ENCODE measurements around the gene FNBP1.

The FNBP1 gene

DNA sequence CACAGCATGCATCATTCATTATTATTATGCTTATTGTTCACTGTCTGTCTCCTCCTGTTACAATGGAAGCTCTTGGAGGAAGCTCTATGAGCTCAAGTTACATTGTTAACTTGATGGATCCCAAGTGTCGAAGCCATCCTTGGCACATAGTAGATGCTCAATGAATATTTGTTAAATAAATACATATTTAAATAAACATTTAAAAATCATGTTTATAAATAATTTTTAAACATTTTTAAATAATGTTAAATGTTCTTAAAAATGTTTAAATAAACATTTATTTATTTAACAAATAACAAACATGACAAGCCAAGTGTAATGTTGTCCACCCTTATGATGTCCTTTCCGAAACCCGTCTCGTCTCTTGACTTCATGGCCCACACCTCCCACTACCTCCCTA lies 138.3 kb downstream of the FNBP1 start:
- H3K4me1 ChIP-seq (ENCODE audit: control insufficient read depth, low read length), result no peaks in the 10 kb centered on the region
- H3K9me3 ChIP-seq (ENCODE audit: control insufficient read depth, insufficient read depth, low read length), result no peaks in the 10 kb centered on the region
- no peaks in the 10 kb centered on the region for H3K27me3 ChIP-seq (ENCODE audit: control insufficient read depth, low read length)
- no peak overlapping the region for H3K4me3 ChIP-seq (ENCODE audit: low read length)
- H3K36me3 ChIP-seq (ENCODE audit: control insufficient read depth, low read length), result peaks cover 65% of the 10 kb centered on the region
- no peaks in the 10 kb centered on the region for H3K9me2 ChIP-seq (replicated peaks; ENCODE audit: control insufficient read depth, low read length)
- H4K20me1 ChIP-seq (ENCODE audit: control insufficient read depth, insufficient read depth, low read depth, low read length), result no peaks in the 10 kb centered on the region
- no peaks in the 10 kb centered on the region for H3K79me2 ChIP-seq (ENCODE audit: control insufficient read depth, low read length)
- H3K4me2 ChIP-seq (ENCODE audit: low read length), result no peak overlapping the region
- no peak overlapping the region for H3K27ac ChIP-seq (ENCODE audit: low read depth, low read length)
- no peaks in the 10 kb centered on the region for H3F3A ChIP-seq (ENCODE audit: control insufficient read depth, insufficient read depth)
- TF ChIP-seq, protein P1, sequence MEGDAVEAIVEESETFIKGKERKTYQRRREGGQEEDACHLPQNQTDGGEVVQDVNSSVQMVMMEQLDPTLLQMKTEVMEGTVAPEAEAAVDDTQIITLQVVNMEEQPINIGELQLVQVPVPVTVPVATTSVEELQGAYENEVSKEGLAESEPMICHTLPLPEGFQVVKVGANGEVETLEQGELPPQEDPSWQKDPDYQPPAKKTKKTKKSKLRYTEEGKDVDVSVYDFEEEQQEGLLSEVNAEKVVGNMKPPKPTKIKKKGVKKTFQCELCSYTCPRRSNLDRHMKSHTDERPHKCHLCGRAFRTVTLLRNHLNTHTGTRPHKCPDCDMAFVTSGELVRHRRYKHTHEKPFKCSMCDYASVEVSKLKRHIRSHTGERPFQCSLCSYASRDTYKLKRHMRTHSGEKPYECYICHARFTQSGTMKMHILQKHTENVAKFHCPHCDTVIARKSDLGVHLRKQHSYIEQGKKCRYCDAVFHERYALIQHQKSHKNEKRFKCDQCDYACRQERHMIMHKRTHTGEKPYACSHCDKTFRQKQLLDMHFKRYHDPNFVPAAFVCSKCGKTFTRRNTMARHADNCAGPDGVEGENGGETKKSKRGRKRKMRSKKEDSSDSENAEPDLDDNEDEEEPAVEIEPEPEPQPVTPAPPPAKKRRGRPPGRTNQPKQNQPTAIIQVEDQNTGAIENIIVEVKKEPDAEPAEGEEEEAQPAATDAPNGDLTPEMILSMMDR (IDR thresholded peaks at IDR 0.05; ENCODE audit: low read depth, low read length, poor library complexity, severe bottlenecking), result no peak
- TF ChIP-seq EZH2phosphoT487 (IDR thresholded peaks at IDR 0.05; ENCODE audit: borderline replicate concordance, low read length), result no peak

DNA sequence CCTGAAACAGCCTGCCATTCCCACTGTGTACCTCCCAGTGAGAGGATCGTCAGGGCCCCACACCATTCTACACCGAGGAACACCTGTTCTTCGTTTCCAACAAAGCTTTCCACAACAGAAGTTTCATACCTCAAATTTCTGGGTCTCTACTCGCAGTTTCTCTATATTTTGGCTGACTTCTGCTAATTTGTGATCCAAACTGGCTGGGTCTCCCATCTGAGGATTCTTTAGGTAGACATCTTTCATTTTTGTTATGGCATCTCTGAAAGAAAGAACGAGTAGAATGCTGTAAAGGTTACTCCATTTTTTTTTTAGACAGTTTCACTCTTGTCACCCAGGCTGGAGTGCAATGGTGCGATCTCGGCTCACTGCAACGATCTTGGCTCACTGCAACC lies 140.3 kb downstream of the FNBP1 start:
- no peaks in the 10 kb centered on the region for H3K4me1 ChIP-seq (ENCODE audit: control insufficient read depth, low read length)
- H3K9me2 ChIP-seq (replicated peaks; ENCODE audit: control insufficient read depth, low read length), result no peaks in the 10 kb centered on the region
- no peaks in the 10 kb centered on the region for H3F3A ChIP-seq (ENCODE audit: control insufficient read depth, insufficient read depth)
- no peaks in the 10 kb centered on the region for H4K20me1 ChIP-seq (ENCODE audit: control insufficient read depth, insufficient read depth, low read depth, low read length)
- H3K27ac ChIP-seq (ENCODE audit: low read depth, low read length), result no peak overlapping the region
- H3K36me3 ChIP-seq (ENCODE audit: control insufficient read depth, low read length), result peaks cover 74% of the 10 kb centered on the region
- H3K27me3 ChIP-seq (ENCODE audit: control insufficient read depth, low read length), result no peaks in the 10 kb centered on the region
- no peak for TF ChIP-seq EZH2phosphoT487 (IDR thresholded peaks at IDR 0.05; ENCODE audit: borderline replicate concordance, low read length)
- TF ChIP-seq, protein P1 (IDR thresholded peaks at IDR 0.05; ENCODE audit: low read depth, low read length, poor library complexity, severe bottlenecking), result no peak
- H3K79me2 ChIP-seq (ENCODE audit: control insufficient read depth, low read length), result no peaks in the 10 kb centered on the region
- no peaks in the 10 kb centered on the region for H3K9me3 ChIP-seq (ENCODE audit: control insufficient read depth, insufficient read depth, low read length)
- no peak overlapping the region for H3K4me2 ChIP-seq (ENCODE audit: low read length)
- no peak overlapping the region for H3K4me3 ChIP-seq (ENCODE audit: low read length)

DNA sequence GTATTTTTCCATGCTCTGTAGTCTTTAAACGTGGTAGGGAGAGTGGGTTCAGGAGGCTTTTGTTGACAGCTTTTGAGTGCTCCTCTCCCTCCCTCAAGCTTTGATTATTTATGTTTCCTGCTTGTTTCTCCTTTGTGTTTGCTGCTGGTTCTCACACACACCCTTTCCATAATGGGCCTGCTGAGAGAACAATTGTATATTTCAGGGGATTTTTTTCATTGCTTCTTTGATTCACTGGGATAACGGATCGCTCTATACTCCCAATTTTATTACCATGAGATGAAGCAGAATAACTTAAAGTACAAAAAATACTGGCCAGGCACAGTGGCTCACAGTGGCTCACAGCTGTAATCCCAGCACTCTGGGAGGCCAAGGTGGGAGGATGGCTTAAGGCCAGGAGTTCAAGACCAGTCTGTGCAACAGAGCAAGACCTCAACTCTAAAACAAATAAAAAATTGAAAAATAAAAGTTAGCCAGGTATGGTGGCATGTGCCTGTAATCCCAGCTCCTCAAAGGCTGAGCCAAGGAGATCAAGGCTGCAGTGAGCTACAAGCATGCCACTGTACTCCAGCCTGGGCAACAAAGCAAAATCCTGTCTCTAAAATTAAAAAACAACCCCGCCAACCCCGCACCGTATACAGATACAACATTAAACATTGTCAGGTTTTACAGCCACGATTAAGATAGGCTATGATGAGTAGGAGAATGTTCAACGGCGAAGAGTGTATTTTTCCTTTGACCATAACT lies 140.8 kb downstream of the FNBP1 start:
- no peak overlapping the region for H3K4me3 ChIP-seq (ENCODE audit: low read length)
- no peaks in the 10 kb centered on the region for H3K9me3 ChIP-seq (ENCODE audit: control insufficient read depth, insufficient read depth, low read length)
- H3K79me2 ChIP-seq (ENCODE audit: control insufficient read depth, low read length), result no peaks in the 10 kb centered on the region
- no peaks in the 10 kb centered on the region for H3F3A ChIP-seq (ENCODE audit: control insufficient read depth, insufficient read depth)
- H4K20me1 ChIP-seq (ENCODE audit: control insufficient read depth, insufficient read depth, low read depth, low read length), result no peaks in the 10 kb centered on the region
- TF ChIP-seq, protein P1 (IDR thresholded peaks at IDR 0.05; ENCODE audit: low read depth, low read length, poor library complexity, severe bottlenecking), result no peak
- TF ChIP-seq EZH2phosphoT487 (IDR thresholded peaks at IDR 0.05; ENCODE audit: borderline replicate concordance, low read length), result no peak
- H3K4me1 ChIP-seq (ENCODE audit: control insufficient read depth, low read length), result no peaks in the 10 kb centered on the region
- H3K27me3 ChIP-seq (ENCODE audit: control insufficient read depth, low read length), result no peaks in the 10 kb centered on the region
- no peak overlapping the region for H3K4me2 ChIP-seq (ENCODE audit: low read length)
- peaks cover 72% of the 10 kb centered on the region for H3K36me3 ChIP-seq (ENCODE audit: control insufficient read depth, low read length)
- no peaks in the 10 kb centered on the region for H3K9me2 ChIP-seq (replicated peaks; ENCODE audit: control insufficient read depth, low read length)
- H3K27ac ChIP-seq (ENCODE audit: low read depth, low read length), result no peak overlapping the region

All from DOHH2 (cell line).